Lower leg skin (tissue), 4 donors: ENCODE results near the gene DRAP1. TPM values are rescaled to one million over a fixed set of nuclear protein-coding genes. Genes with fewer than 3 reads are reported as not detected.
A peak's percentile ranks its signal among the peaks of the same experiment; 100 is the strongest.
"Not testable (repeated sequence)": the region's sequence is repeated elsewhere in the genome, so short reads cannot be mapped to it uniquely, and the experiment has no call there.

ENCODE experiments used
- DNase-seq, 2 donors: peaks; one replicate each; pipeline ENCODE4 v3.0.0-alpha.2; 2019; ENCODE audit warnings: low spot score in 2 of 2
- H3K4me3 ChIP-seq: fragments of 200-600 bp; sonication (generic); 2 replicates; pipeline ENCODE4 v1.5.1; 2017; ENCODE audit warnings: mild to moderate bottlenecking, low read depth; ENCODE audit not compliant: poor library complexity, severe bottlenecking
- POLR2A ChIP-seq, 2 donors: fragments of 450-650 bp; IDR thresholded peaks; one replicate each; pipeline ENCODE4 v1.6.1; 2016 to 2017; ENCODE audit warnings: antibody characterized with exemption in 2 of 2, mild to moderate bottlenecking in 1 of 2, moderate library complexity in 1 of 2
- WGBS, 2 donors: methylation state at CpG; one replicate each; pipeline ENCODE4 v1.1.5; 2018; 5-methylcytosine and 5-hydroxymethylcytosine counted together
- intact Hi-C: fragments of 100-400 bp; cut with DNase I; formaldehyde crosslinking; loops from one replicate; pipeline ENCODE4 v1.15.0; 2023; ENCODE audit warnings: low total_unique reads
- total RNA-seq, 4 donors: library from RNA; depleted of rRNA; stranded (reverse); fragments of >200 nt; gene quantifications; one replicate each; pipeline ENCODE4 v1.1.0, GENCODE V29; 2016
- TF ChIP-seq, protein P1 (sequence below), 3 donors: fragments of 450-650 bp; IDR thresholded peaks; one replicate each; pipeline ENCODE4 v1.5.1; 2016; ENCODE audit warnings: antibody characterized with exemption in 3 of 3, mild to moderate bottlenecking in 3 of 3, moderate library complexity in 2 of 3

Gene DRAP1
- total RNA-seq, 4 donors from 2014 or later, result 81.5 to 152 (median 107) TPM

DNA sequence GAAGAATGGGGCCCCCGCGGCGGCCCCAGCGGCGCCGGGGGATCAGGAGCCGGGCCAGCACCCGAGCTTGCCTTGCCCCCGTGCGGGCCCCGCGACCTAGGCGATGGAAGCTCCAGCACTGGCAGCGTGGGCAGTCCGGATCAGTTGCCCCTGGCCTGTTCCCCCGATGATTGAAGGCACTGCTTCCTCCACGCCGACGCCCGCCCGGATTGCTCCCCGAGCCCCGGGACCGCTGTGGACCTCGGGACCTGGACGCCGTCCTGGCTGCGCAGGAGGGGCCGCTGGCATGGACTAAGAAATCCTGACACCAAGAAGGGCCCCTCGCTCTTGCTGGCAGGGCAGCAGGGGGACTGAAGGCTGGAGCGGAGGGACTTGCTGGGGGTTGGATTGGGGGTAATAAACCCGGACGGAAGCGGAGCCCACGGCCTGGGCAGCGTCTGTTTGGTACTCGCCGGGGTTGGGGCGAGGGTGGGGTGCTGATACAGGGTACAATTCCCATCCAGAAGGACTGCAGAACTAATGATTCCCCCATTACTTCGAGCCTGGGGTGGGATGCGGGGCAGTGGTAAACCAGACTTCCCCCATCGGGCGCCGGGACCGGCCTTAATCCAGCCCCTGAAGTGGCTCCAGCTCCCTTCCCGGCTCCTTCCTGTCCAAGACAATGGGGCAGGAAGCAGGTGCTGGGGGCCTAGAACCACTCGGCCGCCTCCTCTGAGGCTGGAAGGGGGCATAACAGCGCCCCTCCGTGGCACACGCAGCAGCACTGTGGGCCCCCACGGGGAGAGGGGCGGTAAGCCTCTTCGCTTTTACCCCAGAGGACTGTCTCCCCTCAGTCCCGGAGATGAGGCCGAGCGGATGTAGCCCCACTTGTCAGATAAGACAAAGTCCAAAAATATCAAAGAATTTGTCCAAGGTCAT lies 27.7 kb upstream of the DRAP1 start:
- peak in 1 of 2 donors; percentile 91 for DNase-seq
- intact Hi-C loops, result no loop called here
- H3K4me3 ChIP-seq, result peak overlapping the region; percentile 58
- WGBS, 2 donors, result 18 to 20% methylated on average over 29 to 34 of the region's 57 CpGs
- TF ChIP-seq POLR2A (IDR thresholded peaks at IDR 0.05), result no peak
- TF ChIP-seq, protein P1, sequence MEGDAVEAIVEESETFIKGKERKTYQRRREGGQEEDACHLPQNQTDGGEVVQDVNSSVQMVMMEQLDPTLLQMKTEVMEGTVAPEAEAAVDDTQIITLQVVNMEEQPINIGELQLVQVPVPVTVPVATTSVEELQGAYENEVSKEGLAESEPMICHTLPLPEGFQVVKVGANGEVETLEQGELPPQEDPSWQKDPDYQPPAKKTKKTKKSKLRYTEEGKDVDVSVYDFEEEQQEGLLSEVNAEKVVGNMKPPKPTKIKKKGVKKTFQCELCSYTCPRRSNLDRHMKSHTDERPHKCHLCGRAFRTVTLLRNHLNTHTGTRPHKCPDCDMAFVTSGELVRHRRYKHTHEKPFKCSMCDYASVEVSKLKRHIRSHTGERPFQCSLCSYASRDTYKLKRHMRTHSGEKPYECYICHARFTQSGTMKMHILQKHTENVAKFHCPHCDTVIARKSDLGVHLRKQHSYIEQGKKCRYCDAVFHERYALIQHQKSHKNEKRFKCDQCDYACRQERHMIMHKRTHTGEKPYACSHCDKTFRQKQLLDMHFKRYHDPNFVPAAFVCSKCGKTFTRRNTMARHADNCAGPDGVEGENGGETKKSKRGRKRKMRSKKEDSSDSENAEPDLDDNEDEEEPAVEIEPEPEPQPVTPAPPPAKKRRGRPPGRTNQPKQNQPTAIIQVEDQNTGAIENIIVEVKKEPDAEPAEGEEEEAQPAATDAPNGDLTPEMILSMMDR (IDR thresholded peaks at IDR 0.05), result no peak

DNA sequence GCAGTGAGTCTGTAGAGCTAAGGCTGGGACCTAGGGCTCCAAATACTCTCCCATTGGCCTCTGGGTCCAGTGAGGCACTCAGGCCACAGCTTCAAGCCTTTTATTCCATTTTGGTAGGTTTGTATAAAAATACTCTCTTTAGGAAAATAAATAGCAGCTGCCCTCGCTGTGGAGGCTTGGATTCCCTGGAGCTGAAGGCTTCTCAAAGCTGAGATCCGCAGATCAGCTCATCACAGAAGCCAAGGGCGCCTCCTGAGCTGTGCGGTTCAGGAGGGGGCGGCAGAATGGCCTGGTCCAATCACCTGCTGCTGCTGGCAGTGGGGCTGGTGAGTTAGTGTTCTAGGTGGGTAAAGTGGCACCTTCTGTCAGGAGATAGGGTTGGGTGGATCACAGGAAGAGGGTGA lies 27.1 kb upstream of the DRAP1 start:
- DNase-seq, intact Hi-C loops, H3K4me3 ChIP-seq: not testable (repeated sequence)
- 64 to 66% methylated on average over 4 to 5 of the region's 5 CpGs for WGBS, 2 donors

DNA sequence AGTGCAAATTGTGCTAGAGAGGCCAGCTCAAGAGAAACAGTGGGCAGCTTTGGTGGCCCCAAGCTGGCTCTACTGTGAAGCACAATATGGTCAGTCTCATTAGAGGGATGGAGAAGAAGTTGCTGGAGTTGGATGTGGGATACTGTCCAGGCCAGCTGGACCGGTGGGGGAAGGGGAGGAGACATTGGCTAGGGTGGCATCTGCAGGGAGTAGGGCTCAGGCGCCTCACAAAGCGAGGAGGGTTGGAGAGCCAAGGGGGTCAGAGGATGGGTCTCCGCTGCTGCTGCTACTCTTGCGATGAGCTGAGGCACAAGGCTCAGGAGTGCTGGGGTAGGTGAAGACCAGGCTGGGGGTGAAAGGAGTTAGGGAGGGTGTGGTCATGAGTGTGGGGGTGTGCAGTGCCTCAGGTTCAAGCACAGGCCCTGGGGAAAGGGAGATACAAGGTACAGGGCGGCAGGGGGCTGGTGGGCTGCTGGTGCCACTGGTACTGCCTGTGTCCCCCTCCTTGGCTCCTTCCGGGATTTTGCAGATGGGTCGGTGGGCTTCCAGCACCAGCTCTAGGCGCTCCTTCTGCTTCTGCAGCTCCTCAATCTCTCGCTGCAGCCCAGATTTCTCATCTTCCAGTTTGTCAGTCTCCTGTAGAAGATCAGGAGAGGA lies 26.4 kb upstream of the DRAP1 start:
- 73 to 74% methylated on average over 10 of the region's 10 CpGs for WGBS, 2 donors
- DNase-seq, result no peak
- intact Hi-C loops, result no loop called here
- H3K4me3 ChIP-seq, result no peak overlapping the region
- TF ChIP-seq POLR2A (IDR thresholded peaks at IDR 0.05), result no peak
- TF ChIP-seq, protein P1 (IDR thresholded peaks at IDR 0.05), result no peak

DNA sequence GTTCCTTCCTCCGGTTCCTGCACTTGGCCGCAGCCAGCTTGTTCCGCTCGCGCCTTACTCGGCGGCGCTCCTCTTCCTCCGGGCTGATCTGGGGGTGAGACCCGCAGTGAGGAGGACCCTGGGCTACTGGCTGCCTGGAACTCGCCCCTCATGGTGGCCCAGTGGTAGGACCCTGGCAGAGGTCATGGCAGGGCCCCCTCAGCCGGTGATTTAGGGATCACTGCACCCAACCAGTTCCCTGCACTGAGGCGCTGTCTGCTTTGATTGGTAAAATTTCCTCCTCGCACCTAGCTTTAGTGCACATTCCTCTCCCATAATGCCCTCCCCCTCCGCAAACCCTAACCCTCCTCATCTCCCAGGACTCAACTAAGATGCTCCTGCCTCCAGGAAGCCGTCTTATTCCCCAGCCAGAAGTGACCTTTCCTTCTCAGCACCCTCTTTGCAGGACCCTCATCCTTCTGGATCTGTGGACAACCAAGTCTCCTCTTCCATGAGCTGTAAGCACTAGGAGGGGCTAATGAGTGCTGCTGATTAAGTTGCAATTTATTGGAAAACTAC lies 25.1 kb upstream of the DRAP1 start:
- peak in 1 of 2 donors; percentile 87 for DNase-seq
- no peak overlapping the region for H3K4me3 ChIP-seq
- WGBS, 2 donors, result 79 to 84% methylated on average over 14 to 16 of the region's 16 CpGs
- intact Hi-C loops, result no loop called here
- TF ChIP-seq, protein P1 (IDR thresholded peaks at IDR 0.05), result no peak
- no peak for TF ChIP-seq POLR2A (IDR thresholded peaks at IDR 0.05)

DNA sequence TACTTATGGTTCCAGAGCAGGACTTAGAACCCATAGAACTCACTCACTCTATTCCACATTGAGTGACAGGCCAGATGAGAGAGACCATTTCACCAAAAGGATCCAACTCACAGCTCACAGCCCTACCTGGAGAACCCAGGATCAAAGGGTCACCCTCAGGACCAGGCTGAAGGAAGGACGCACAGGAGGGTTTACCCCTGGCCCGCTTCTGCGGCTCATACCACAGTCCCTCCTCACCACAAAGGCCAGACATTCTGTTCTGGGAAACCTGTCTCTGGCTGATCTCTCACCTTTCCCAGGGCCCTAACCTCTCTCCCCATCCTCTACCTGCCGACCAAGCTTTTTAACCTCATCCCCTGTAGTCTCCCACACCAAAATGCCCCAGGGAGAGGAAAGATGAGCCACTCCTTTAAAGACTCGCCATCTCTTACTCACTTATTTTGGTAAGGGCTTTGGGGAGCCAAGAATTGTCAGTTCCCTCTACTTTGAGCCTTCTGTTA lies 23.7 kb upstream of the DRAP1 start:
- TF ChIP-seq, protein P1 (IDR thresholded peaks at IDR 0.05), result no peak
- TF ChIP-seq POLR2A (IDR thresholded peaks at IDR 0.05), result no peak
- H3K4me3 ChIP-seq, result no peak overlapping the region
- 81 to 86% methylated on average over 5 of the region's 5 CpGs for whole genome bisulfite sequencing, 2 donors
- DNase-seq, result no peak
- intact Hi-C loops, result no loop called here
